Loucy (cell line): Measurements from ENCODE around the gene CACNB2.
"Not testable (repeated sequence)": the region's sequence is repeated elsewhere in the genome, so short reads cannot be mapped to it uniquely, and the experiment has no call there.

Source experiments
- CTCF ChIP-seq: fragments of 200-600 bp; sonication (generic); conservative IDR thresholded peaks from 2 replicates; pipeline ENCODE4 v1.5.1; 2014; ENCODE audit warnings: mild to moderate bottlenecking, antibody characterized with exemption, low read length
- EZH2phosphoT487 ChIP-seq: fragments of 200-600 bp; IDR thresholded peaks from 2 replicates; pipeline ENCODE4 v1.6.1; 2018; ENCODE audit warnings: antibody characterized with exemption, mild to moderate bottlenecking, moderate library complexity, borderline replicate concordance

- TF ChIP-seq CTCF, EZH2phosphoT487: not testable (repeated sequence)
Measured at GRCh38 chr10:18208186-18208585, 68.0 kb downstream of the CACNB2 start.
